Measurements from ENCODE around the gene SPSB3. TPM values are rescaled to one million over a fixed set of nuclear protein-coding genes. Genes with fewer than 3 reads are reported as not detected.

SPSB3 gene
- total and polyA plus RNA-seq, 2 of the 13 experiments (the other 11 are each of a cell fraction or from before 2014, with no cell fraction given): 13.2 to 21.9 TPM

- H3K4me3 ChIP-seq (replicated peaks in 1 of 3; ENCODE audit: insufficient read depth in 1 of 3, low read depth in 2 of 3, low read length in 3 of 3): no peak overlapping the region
- BruUV-seq (replicated peaks): no TSS peak
- H3K9me3 ChIP-seq (ENCODE audit: low read length): no peaks in the 10 kb centered on the region
- peaks cover 0 to 2% of the 10 kb centered on the region in 2 experiments; a peak in 1 of 5 replicates for H3K27me3 ChIP-seq (ENCODE audit: control insufficient read depth in 1 of 2, insufficient read depth in 2 of 2, low read length in 2 of 2)
- in situ Hi-C loops (cut with HindIII; ENCODE audit: extremely low pct_ligation_motif_present, low pct_unique_long_range_greater_than_20kb): no loop called here
- H4K20me1 ChIP-seq (ENCODE audit: insufficient read depth, low read length): peaks cover 4% of the 10 kb centered on the region; the same call in 1 of the 2 replicates
- intact Hi-C loops (cut with micrococcal nuclease; ENCODE audit: unreplicated experiment): no loop called here
- TF ChIP-seq GABPB1 (CRISPR knock-in tag; IDR thresholded peaks at IDR 0.05) (peak; percentile 5; the same call in 1 of the 2 replicates), TEAD2 (CRISPR knock-in tag; IDR thresholded peaks at IDR 0.05) (no peak), RBFOX2 (IDR thresholded peaks at IDR 0.05; ENCODE audit: low read depth, low read length) (0 out of 2 replicates have a peak, but pooled peaks have one; percentile 31)
- no peak overlapping the region for H3K27ac ChIP-seq (ENCODE audit: extremely low read length, insufficient read depth, low read length)
- POLR2A ChIA-PET: no interaction called here
- H3K4me2 ChIP-seq (ENCODE audit: low read depth, low read length): no peak overlapping the region
- no peak overlapping the region for H2AFZ ChIP-seq (ENCODE audit: low read length)
- peaks cover 10% of the 10 kb centered on the region for H3K4me1 ChIP-seq (ENCODE audit: insufficient read depth, low read length)
- peaks cover 26% of the 10 kb centered on the region for H3K79me2 ChIP-seq (ENCODE audit: insufficient read depth, low read length)
- ATAC-seq (no peak), DNase-seq (ENCODE audit: low spot score) (no peak), FAIRE-seq (no peak)
- H3K9ac ChIP-seq (ENCODE audit: insufficient read depth, low read depth, low read length): no peak overlapping the region
- CTCF ChIA-PET (ENCODE audit: low intra/inter-chr PET ratio, low total read pairs): no interaction called here
- peaks cover 4 to 7% of the 10 kb centered on the region in 2 experiments; a peak in 3 of 5 replicates for H3K36me3 ChIP-seq (replicated peaks in 1 of 2; ENCODE audit: control insufficient read depth in 1 of 2, insufficient read depth in 2 of 2, low read length in 2 of 2)
- WGBS (ENCODE audit: low lambda C conversion rate): 98% methylated on average over 11 of the region's 51 CpGs
Observed at GRCh38 chr16:1786242-1787055, 4.1 kb upstream of the SPSB3 start.

DNA sequence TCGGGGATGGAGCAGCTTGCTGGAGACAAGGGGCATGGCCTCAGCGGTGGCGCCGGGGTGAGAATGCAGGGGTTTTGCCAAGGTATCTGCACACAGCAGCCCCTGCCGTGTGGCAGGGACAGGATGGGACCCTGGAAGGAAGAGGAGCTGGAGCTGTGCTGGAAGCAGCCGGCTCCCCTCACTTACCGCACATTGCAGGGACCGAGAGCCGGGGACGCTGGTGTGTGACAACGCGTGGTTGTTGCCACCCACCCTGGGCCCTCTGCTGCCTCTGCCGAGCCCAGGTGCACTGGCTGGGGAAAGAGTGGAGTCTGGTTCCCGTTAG, 3.4 kb upstream of the SPSB3 start:
- no TSS peak for BruUV-seq (replicated peaks)
- Histone ChIP-seq H3K79me2 (ENCODE audit: insufficient read depth, low read length) (peaks cover 26% of the 10 kb centered on the region), H4K20me1 (ENCODE audit: insufficient read depth, low read length) (peaks cover 4% of the 10 kb centered on the region; the same call in 1 of the 2 replicates), H3K36me3 (replicated peaks in 1 of 2; ENCODE audit: control insufficient read depth in 1 of 2, insufficient read depth in 2 of 2, low read length in 2 of 2) (peaks cover 4 to 7% of the 10 kb centered on the region in 2 experiments; a peak in 3 of 5 replicates), H3K9me3 (ENCODE audit: low read length) (no peaks in the 10 kb centered on the region), H3K4me3 (replicated peaks in 1 of 3; ENCODE audit: insufficient read depth in 1 of 3, low read depth in 2 of 3, low read length in 3 of 3) (no peak overlapping the region), H3K27me3 (ENCODE audit: control insufficient read depth in 1 of 2, insufficient read depth in 2 of 2, low read length in 2 of 2) (peaks cover 0 to 2% of the 10 kb centered on the region in 2 experiments; a peak in 1 of 5 replicates), H2AFZ (ENCODE audit: low read length) (no peak overlapping the region), H3K4me2 (ENCODE audit: low read depth, low read length) (no peak overlapping the region), H3K27ac (ENCODE audit: extremely low read length, insufficient read depth, low read length) (no peak overlapping the region), H3K4me1 (ENCODE audit: insufficient read depth, low read length) (peaks cover 16% of the 10 kb centered on the region), H3K9ac (ENCODE audit: insufficient read depth, low read depth, low read length) (no peak overlapping the region)
- no peak for FAIRE-seq
- TF ChIP-seq ZNF672 (CRISPR knock-in tag; IDR thresholded peaks at IDR 0.05) (no peak), ZNF136 (CRISPR knock-in tag; IDR thresholded peaks at IDR 0.05; ENCODE audit: low read depth) (no peak), PCBP2 (optimal IDR thresholded peaks at IDR 0.05; ENCODE audit: low read depth, low read length, poor library complexity, severe bottlenecking) (no peak), HOXA5 (CRISPR knock-in tag; IDR thresholded peaks at IDR 0.05) (no peak), HDAC6 (IDR thresholded peaks at IDR 0.05; ENCODE audit: low read depth, low read length) (no peak), SNRNP70 (IDR thresholded peaks at IDR 0.05; ENCODE audit: low read depth, low read length) (no peak), ZC3H4 (CRISPR knock-in tag; IDR thresholded peaks at IDR 0.05; ENCODE audit: borderline replicate concordance) (no peak), ZNF652 (CRISPR knock-in tag; IDR thresholded peaks at IDR 0.05; ENCODE audit: borderline replicate concordance, low read depth) (no peak), GABPB1 (CRISPR knock-in tag; IDR thresholded peaks at IDR 0.05) (no peak)
- in situ Hi-C loops (cut with HindIII; ENCODE audit: extremely low pct_ligation_motif_present, low pct_unique_long_range_greater_than_20kb): no loop called here
- POLR2A ChIA-PET: no interaction called here
- no peak for DNase-seq (ENCODE audit: low spot score)
- intact Hi-C loops (cut with micrococcal nuclease; ENCODE audit: unreplicated experiment): no loop called here
- WGBS (ENCODE audit: low lambda C conversion rate): 100% methylated on average over 1 of the region's 14 CpGs
- CTCF ChIA-PET (ENCODE audit: low intra/inter-chr PET ratio, low total read pairs): no interaction called here
- no peak for ATAC-seq

All from HepG2 (cell line).